Fibroblast of lung (primary cell): ENCODE measurements around the gene RUNX1. TPM values are rescaled to one million over a fixed set of nuclear protein-coding genes. Genes with fewer than 3 reads are reported as not detected.

Experiments used
- DNase-seq, 2 donors: peaks; one replicate each; pipeline versions ENCODE4 v3.0.0 to v3.0.0-alpha.2; 2010; ENCODE audit warnings: low read depth in 2 of 2
- H2AFZ ChIP-seq: 2 replicates; pipeline ENCODE4 v1.5.1; 2012; ENCODE audit warnings: low read length, control low read depth, inconsistent platforms
- H3K27ac ChIP-seq: 2 replicates; pipeline ENCODE4 v1.5.1; 2011; ENCODE audit warnings: low read length, control low read depth; ENCODE audit not compliant: insufficient read depth
- H3K27me3 ChIP-seq: 2 replicates; pipeline ENCODE4 v1.5.1; 2011; ENCODE audit warnings: mild to moderate bottlenecking, low read length; ENCODE audit not compliant: control insufficient read depth, insufficient read depth
- H3K36me3 ChIP-seq: 2 replicates; pipeline ENCODE4 v1.5.1; 2011; ENCODE audit warnings: low read length; ENCODE audit not compliant: control insufficient read depth, insufficient read depth
- H3K4me1 ChIP-seq: 2 replicates; pipeline ENCODE4 v1.5.1; 2011; ENCODE audit warnings: low read length; ENCODE audit not compliant: control insufficient read depth, insufficient read depth; ENCODE audit errors: extremely low read depth
- H3K4me2 ChIP-seq: 2 replicates; pipeline ENCODE4 v1.5.1; 2011; ENCODE audit warnings: low read length, control low read depth; ENCODE audit not compliant: insufficient read depth; ENCODE audit errors: extremely low read depth
- H3K4me3 ChIP-seq, 4 experiments: fragments of 200-600 bp in 1 of 4; sonication (generic) in 1 of 4; replicated peaks in 1 of 4; 2 replicates each; pipeline ENCODE4 v1.5.1; 2011 to 2016; ENCODE audit warnings: low read length in 4 of 4, low read depth in 3 of 4, mild to moderate bottlenecking in 3 of 4, control low read depth in 2 of 4, inconsistent platforms in 1 of 4, mixed read lengths in 1 of 4; ENCODE audit not compliant: insufficient read depth in 1 of 4; ENCODE audit errors: control extremely low read depth in 1 of 4
- H3K79me2 ChIP-seq: 2 replicates; pipeline ENCODE4 v1.5.1; 2012; ENCODE audit warnings: mild to moderate bottlenecking, low read length, inconsistent platforms; ENCODE audit not compliant: control insufficient read depth, insufficient read depth
- H3K9ac ChIP-seq: 2 replicates; pipeline ENCODE4 v1.5.1; 2011; ENCODE audit warnings: mild to moderate bottlenecking, low read length, control low read depth; ENCODE audit not compliant: insufficient read depth
- H3K9me3 ChIP-seq: 2 replicates; pipeline ENCODE4 v1.5.1; 2012; ENCODE audit warnings: low read depth, low read length; ENCODE audit not compliant: control insufficient read depth, insufficient read depth
- H4K20me1 ChIP-seq: 2 replicates; pipeline ENCODE4 v1.5.1; 2011; ENCODE audit warnings: low read length; ENCODE audit not compliant: control insufficient read depth, insufficient read depth; ENCODE audit errors: extremely low read depth
- CTCF ChIP-seq, 2 donors: IDR thresholded peaks in 1 of 2; conservative IDR thresholded peaks in 1 of 2; 1 replicate in 1 of 2; 2 replicates in 1 of 2; pipeline ENCODE4 v1.5.1; 2011 to 2012; ENCODE audit warnings: low read length in 2 of 2, control low read depth in 1 of 2, inconsistent platforms in 1 of 2, low read depth in 1 of 2, mild to moderate bottlenecking in 1 of 2
- EZH2 ChIP-seq: IDR thresholded peaks from 2 replicates; pipeline ENCODE4 v1.5.1; 2012; ENCODE audit warnings: low read length, control low read depth, mild to moderate bottlenecking; ENCODE audit errors: missing control alignments
- polyA plus RNA-seq, 2 donors: library from polyadenylated mRNA; depleted of rRNA in 1 of 2; stranded (reverse) in 1 of 2; unstranded in 1 of 2; fragments of >200 nt; gene quantifications; 2 replicates each; pipeline ENCODE4 v1.2.1, GENCODE V29; 2011 to 2012; ENCODE audit warnings: missing spikeins in 1 of 2
- total RNA-seq: library from RNA; depleted of rRNA; stranded (reverse); fragments of >200 nt; gene quantifications from 2 replicates; pipeline ENCODE4 v1.2.1, GENCODE V29; 2014

Gene RUNX1
- total and polyA plus RNA-seq, 2 donors (not counting 1 experiment from before 2014, with no cell fraction given), result 23.1 to 41.6 TPM

DNA sequence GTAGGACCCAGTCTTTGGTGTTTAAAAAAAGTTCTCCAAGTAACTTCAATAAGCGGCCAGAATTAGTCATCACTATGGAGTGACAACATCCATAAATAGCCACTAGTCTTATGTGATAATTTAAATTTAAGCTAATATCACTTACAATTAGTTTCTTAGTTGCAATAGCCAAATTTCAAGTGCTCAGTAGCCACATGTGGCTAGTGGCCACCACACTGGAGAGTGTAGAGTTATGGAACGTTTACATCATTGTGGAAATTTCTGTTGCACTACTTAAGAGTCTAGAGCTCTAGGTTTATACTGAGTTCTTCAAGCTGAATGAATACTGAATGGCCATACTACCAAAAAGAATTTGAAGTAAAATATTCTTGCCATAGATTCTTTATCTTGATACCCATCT, 121.1 kb downstream of the RUNX1 start:
- Histone ChIP-seq H3K79me2 (no peaks in the 10 kb centered on the region), H3K4me1 (no peaks in the 10 kb centered on the region), H3K27ac (no peak overlapping the region), H4K20me1 (no peaks in the 10 kb centered on the region), H3K36me3 (no peaks in the 10 kb centered on the region), H3K4me2 (no peak overlapping the region), H3K9me3 (no peaks in the 10 kb centered on the region), H3K27me3 (no peaks in the 10 kb centered on the region), H2AFZ (no peak overlapping the region), H3K4me3 (no peak overlapping the region), H3K9ac (no peak overlapping the region)
- no peak for TF ChIP-seq CTCF (conservative IDR thresholded peaks at IDR 0.05 in 1 of 2, IDR thresholded peaks at IDR 0.05 in 1 of 2; ENCODE audit: low read depth in 1 of 2, low read length in 2 of 2)
- no peak for TF ChIP-seq EZH2
- DNase-seq, result peak in 1 of 2 donors; percentile 43

DNA sequence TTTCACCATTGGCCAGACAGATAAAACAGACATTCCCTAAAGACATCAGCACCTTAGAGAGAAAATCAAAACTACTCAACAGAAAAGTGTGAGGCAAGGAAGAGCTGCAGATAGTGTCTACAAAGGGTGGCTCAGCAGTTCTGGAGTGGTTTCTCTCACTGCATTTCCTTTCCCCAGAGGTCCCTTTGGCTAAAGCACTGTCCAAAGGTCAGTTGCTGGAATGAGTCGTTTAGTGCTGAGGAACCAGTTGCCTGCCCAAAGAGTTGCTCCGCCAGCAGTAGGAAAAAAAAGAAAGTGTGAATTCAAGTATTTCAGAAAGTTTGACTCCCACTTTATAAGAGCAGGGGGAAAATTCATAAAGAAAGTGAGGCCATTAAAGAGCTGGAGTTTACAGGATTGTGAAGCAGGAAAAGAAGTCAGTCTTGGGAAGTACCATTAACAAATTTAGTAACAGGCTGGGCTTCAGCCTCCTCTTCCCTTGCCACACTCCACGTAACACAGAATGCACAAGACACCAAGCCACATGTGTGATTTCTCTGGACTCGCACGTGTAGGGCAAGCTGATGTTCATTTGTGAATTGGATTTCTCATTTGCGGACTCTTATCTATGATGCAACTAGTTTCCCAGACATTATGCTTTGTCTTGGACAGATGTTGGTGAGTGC, 122.2 kb downstream of the RUNX1 start:
- H2AFZ ChIP-seq, result no peak overlapping the region
- no peaks in the 10 kb centered on the region for H3K9me3 ChIP-seq
- no peaks in the 10 kb centered on the region for H3K27me3 ChIP-seq
- H3K9ac ChIP-seq, result no peak overlapping the region
- no peak overlapping the region for H3K27ac ChIP-seq
- no peaks in the 10 kb centered on the region for H3K79me2 ChIP-seq
- no peak for TF ChIP-seq CTCF (conservative IDR thresholded peaks at IDR 0.05 in 1 of 2, IDR thresholded peaks at IDR 0.05 in 1 of 2; ENCODE audit: low read depth in 1 of 2, low read length in 2 of 2)
- no peak for TF ChIP-seq EZH2
- H3K4me3 ChIP-seq, result no peak overlapping the region
- DNase-seq, result peak in 1 of 2 donors; percentile 46
- H3K4me1 ChIP-seq, result no peaks in the 10 kb centered on the region
- no peak overlapping the region for H3K4me2 ChIP-seq
- no peaks in the 10 kb centered on the region for H3K36me3 ChIP-seq
- no peaks in the 10 kb centered on the region for H4K20me1 ChIP-seq

- no peak overlapping the region for H2AFZ ChIP-seq
- H3K9ac ChIP-seq, result no peak overlapping the region
- H3K4me1 ChIP-seq, result no peaks in the 10 kb centered on the region
- no peaks in the 10 kb centered on the region for H3K79me2 ChIP-seq
- no peak overlapping the region for H3K27ac ChIP-seq
- TF ChIP-seq CTCF (conservative IDR thresholded peaks at IDR 0.05 in 1 of 2, IDR thresholded peaks at IDR 0.05 in 1 of 2; ENCODE audit: low read depth in 1 of 2, low read length in 2 of 2) (no peak), EZH2 (no peak)
- no peak overlapping the region for H3K4me3 ChIP-seq
- no peaks in the 10 kb centered on the region for H3K27me3 ChIP-seq
- DNase-seq, result no peak
- H3K9me3 ChIP-seq, result no peaks in the 10 kb centered on the region
- H4K20me1 ChIP-seq, result no peaks in the 10 kb centered on the region
- no peaks in the 10 kb centered on the region for H3K36me3 ChIP-seq
- H3K4me2 ChIP-seq, result no peak overlapping the region
Observed at GRCh38 chr21:34925597-34925996, 123.5 kb downstream of the RUNX1 start.
